ENCODE measurements around the gene NOB1. TPM values are rescaled to one million over a fixed set of nuclear protein-coding genes. Genes with fewer than 3 reads are reported as not detected.
A peak's percentile ranks its signal among the peaks of the same experiment; 100 is the strongest.

The NOB1 gene
- total RNA-seq, 1 experiment from 2014 or later: 48.3 TPM

GRCh38 chr16:69744363-69745231, 10.1 kb downstream of the NOB1 start:
- no peaks in the 10 kb centered on the region for H3K27me3 ChIP-seq (ENCODE audit: control insufficient read depth, insufficient read depth, low read length)
- in situ Hi-C loops (cut with HindIII; ENCODE audit: low pct_unique_long_range_greater_than_20kb, low sequenced_read_pairs) (no loop called here), intact Hi-C loops (cut with micrococcal nuclease; ENCODE audit: unreplicated experiment) (no loop called here)
- no peaks in the 10 kb centered on the region for H3K9me3 ChIP-seq (ENCODE audit: control insufficient read depth, insufficient read depth, low read depth, low read length)
- ATAC-seq: no peak
- no TSS peak for BruUV-seq (replicated peaks)
- H3K4me1 ChIP-seq (ENCODE audit: control insufficient read depth, insufficient read depth, low read length): no peaks in the 10 kb centered on the region
- H3K4me3 ChIP-seq (ENCODE audit: low read depth in 2 of 2, low read length in 2 of 2): no peak overlapping the region
- peaks cover 26% of the 10 kb centered on the region for H3K36me3 ChIP-seq (ENCODE audit: control insufficient read depth, insufficient read depth, low read length)
- no peak for DNase-seq (ENCODE audit: low read depth, low spot score)
- POLR2A ChIA-PET: no interaction called here
- H3K27ac ChIP-seq (ENCODE audit: low read length): no peak overlapping the region
- no peak for TF ChIP-seq SIN3A (IDR thresholded peaks at IDR 0.05; ENCODE audit: borderline replicate concordance, insufficient read depth, low read depth, low read length)
- TF ChIP-seq POLR2AphosphoS5 (IDR thresholded peaks at IDR 0.05; ENCODE audit: low read depth, low read length): no peak
- TF ChIP-seq CTCF (IDR thresholded peaks at IDR 0.05): no peak
- no peak for TF ChIP-seq TCF7L2 (IDR thresholded peaks at IDR 0.05; ENCODE audit: low read depth, low read length)
- TF ChIP-seq REST (IDR thresholded peaks at IDR 0.05; ENCODE audit: insufficient read depth in 1 of 2, low read depth in 2 of 2, low read length in 1 of 2): no peak
- CTCF ChIA-PET: no interaction called here

GRCh38 chr16:69741951-69742904, 12.5 kb downstream of the NOB1 start:
- BruUV-seq (replicated peaks): TSS peak; percentile 72
- TF ChIP-seq POLR2AphosphoS5 (IDR thresholded peaks at IDR 0.05; ENCODE audit: low read depth, low read length) (no peak), TCF7L2 (IDR thresholded peaks at IDR 0.05; ENCODE audit: low read depth, low read length) (no peak), REST (IDR thresholded peaks at IDR 0.05; ENCODE audit: insufficient read depth in 1 of 2, low read depth in 2 of 2, low read length in 1 of 2) (no peak), SIN3A (IDR thresholded peaks at IDR 0.05; ENCODE audit: borderline replicate concordance, insufficient read depth, low read depth, low read length) (no peak), CTCF (IDR thresholded peaks at IDR 0.05) (no peak)
- H3K36me3 ChIP-seq (ENCODE audit: control insufficient read depth, insufficient read depth, low read length): peaks cover 13% of the 10 kb centered on the region
- POLR2A ChIA-PET: no interaction called here
- in situ Hi-C loops (cut with HindIII; ENCODE audit: low pct_unique_long_range_greater_than_20kb, low sequenced_read_pairs) (no loop called here), intact Hi-C loops (cut with micrococcal nuclease; ENCODE audit: unreplicated experiment) (no loop called here)
- H3K4me1 ChIP-seq (ENCODE audit: control insufficient read depth, insufficient read depth, low read length): no peaks in the 10 kb centered on the region
- no peaks in the 10 kb centered on the region for H3K9me3 ChIP-seq (ENCODE audit: control insufficient read depth, insufficient read depth, low read depth, low read length)
- H3K4me3 ChIP-seq (ENCODE audit: low read depth in 2 of 2, low read length in 2 of 2): no peak overlapping the region
- no peak for ATAC-seq
- H3K27ac ChIP-seq (ENCODE audit: low read length): no peak overlapping the region
- no peak for DNase-seq (ENCODE audit: low read depth, low spot score)
- H3K27me3 ChIP-seq (ENCODE audit: control insufficient read depth, insufficient read depth, low read length): no peaks in the 10 kb centered on the region
- CTCF ChIA-PET: no interaction called here

Measured in Panc1 (cell line).